ENCODE measurements around the gene CD27. TPM values are rescaled to one million over a fixed set of nuclear protein-coding genes. Genes with fewer than 3 reads are reported as not detected.

CD27 gene
- total and polyA plus RNA-seq, 8 donors: 1.2 to 3.2 (median 2.2) TPM

DNA sequence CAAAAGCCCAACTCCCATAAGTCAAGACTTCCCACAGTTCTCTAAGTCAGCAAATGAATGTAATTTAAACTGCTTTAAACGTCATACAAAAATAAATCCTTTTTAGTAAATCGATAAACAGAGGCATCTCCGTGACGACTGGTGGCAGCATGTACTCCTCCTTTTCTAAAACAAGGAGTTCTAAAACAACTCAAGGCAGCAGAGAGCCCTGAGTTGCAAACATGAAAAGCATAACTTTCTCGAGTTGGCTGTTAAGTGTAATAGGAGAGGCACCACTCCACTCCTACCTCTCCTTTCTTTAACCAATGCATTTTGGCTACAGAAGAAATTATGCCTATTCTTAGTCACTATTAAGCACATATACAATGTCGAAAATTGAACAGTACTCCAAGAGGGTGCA, 38.8 kb upstream of the CD27 start:
- Histone ChIP-seq H3K27ac (no peak overlapping the region), H3K4me1 (no peaks in the 10 kb centered on the region), H3K27me3 (no peaks in the 10 kb centered on the region), H3K9me3 (no peaks in the 10 kb centered on the region), H3K36me3 (no peaks in the 10 kb centered on the region), H3K4me3 (no peak overlapping the region)
- DNase-seq: no peak
- peak; percentile 93 for ATAC-seq
- TF ChIP-seq, protein P1, sequence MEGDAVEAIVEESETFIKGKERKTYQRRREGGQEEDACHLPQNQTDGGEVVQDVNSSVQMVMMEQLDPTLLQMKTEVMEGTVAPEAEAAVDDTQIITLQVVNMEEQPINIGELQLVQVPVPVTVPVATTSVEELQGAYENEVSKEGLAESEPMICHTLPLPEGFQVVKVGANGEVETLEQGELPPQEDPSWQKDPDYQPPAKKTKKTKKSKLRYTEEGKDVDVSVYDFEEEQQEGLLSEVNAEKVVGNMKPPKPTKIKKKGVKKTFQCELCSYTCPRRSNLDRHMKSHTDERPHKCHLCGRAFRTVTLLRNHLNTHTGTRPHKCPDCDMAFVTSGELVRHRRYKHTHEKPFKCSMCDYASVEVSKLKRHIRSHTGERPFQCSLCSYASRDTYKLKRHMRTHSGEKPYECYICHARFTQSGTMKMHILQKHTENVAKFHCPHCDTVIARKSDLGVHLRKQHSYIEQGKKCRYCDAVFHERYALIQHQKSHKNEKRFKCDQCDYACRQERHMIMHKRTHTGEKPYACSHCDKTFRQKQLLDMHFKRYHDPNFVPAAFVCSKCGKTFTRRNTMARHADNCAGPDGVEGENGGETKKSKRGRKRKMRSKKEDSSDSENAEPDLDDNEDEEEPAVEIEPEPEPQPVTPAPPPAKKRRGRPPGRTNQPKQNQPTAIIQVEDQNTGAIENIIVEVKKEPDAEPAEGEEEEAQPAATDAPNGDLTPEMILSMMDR (IDR thresholded peaks at IDR 0.05): no peak
- intact Hi-C loops (cut with DNase I): no loop called here

DNA sequence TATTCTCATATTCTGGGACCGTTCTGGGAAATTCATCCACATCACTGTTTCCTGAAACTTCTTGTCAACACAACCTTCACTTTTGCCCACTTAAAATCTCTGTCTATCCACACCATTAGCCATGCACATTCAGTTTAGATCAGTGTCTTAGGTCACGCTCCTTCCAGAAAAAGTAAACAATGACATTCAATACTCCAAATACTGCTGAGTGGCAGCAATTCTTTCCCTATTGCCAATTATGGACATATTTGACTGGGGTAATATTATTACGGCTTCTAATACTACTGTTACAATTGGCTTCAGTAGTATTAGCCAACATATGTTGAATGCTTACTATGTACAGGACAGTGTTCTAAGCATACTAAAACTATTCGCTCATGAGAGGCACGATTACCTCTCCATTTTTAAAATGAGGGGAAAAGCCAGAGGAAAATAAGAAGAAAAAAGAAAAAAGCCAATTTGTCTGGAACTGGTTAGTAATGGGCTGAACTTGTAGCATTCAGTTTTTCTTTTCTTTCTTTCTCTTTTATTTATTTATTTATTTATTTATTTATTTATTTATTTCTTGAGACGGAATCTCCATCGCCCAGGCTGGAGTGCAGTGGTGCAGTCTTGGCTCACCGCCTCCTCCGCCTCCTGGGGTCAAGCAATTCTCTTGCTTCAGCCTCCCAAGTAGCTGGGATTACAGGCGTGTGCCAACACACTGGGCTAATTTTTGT, 37.4 kb upstream of the CD27 start:
- Histone ChIP-seq H3K9me3 (no peaks in the 10 kb centered on the region), H3K4me1 (no peaks in the 10 kb centered on the region), H3K27me3 (no peaks in the 10 kb centered on the region), H3K36me3 (no peaks in the 10 kb centered on the region), H3K27ac (no peak overlapping the region), H3K4me3 (no peak overlapping the region)
- ATAC-seq: no peak
- TF ChIP-seq, protein P1 (IDR thresholded peaks at IDR 0.05): no peak
- intact Hi-C loops (cut with DNase I): no loop called here
- no peak for DNase-seq

DNA sequence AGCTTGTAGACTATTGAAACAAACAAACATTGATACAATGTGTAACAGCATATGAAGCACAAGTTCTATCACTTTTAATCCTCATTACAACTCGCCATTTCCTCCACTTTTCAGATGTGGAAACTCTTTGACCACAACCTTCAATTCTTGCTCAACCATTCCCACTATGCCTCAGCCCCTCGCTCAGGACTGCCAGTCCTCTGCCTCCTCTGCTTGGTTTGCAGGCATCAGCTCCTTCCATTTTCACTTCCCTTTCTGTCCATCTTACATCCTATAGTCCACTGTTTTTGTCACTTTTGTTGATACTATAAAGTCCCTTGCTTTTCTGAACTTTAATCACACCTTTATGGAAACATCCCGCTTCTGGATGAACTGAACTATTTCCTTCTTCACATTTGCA, 28.2 kb upstream of the CD27 start:
- peak; percentile 73 for ATAC-seq
- intact Hi-C loops (cut with DNase I): no loop called here

GRCh38 chr12:6418796-6419195, 26.0 kb upstream of the CD27 start:
- H3K36me3 ChIP-seq: peaks cover 0 to 8% of the 10 kb centered on the region in 2 donors
- no peak overlapping the region for H3K27ac ChIP-seq
- no peak overlapping the region for H3K4me3 ChIP-seq
- intact Hi-C loops (cut with DNase I): no loop called here
- no peak for ATAC-seq
- no peaks in the 10 kb centered on the region for H3K9me3 ChIP-seq
- peaks cover 9 to 34% of the 10 kb centered on the region in 2 donors for H3K4me1 ChIP-seq
- TF ChIP-seq, protein P1 (IDR thresholded peaks at IDR 0.05): no peak
- H3K27me3 ChIP-seq: no peaks in the 10 kb centered on the region
- no peak for DNase-seq

More for the DNA sequence above, 28.2 kb upstream of the CD27 start:
- DNase-seq: no peak
- no peaks in the 10 kb centered on the region for H3K9me3 ChIP-seq
- H3K4me1 ChIP-seq: peaks cover 5 to 28% of the 10 kb centered on the region in 2 donors
- no peaks in the 10 kb centered on the region for H3K27me3 ChIP-seq
- TF ChIP-seq, protein P1 (IDR thresholded peaks at IDR 0.05): no peak
- H3K36me3 ChIP-seq: peaks cover 0 to 8% of the 10 kb centered on the region in 2 donors
- H3K27ac ChIP-seq: peak overlapping the region in 1 of 2 donors; percentile 13
- H3K4me3 ChIP-seq: no peak overlapping the region

DNA sequence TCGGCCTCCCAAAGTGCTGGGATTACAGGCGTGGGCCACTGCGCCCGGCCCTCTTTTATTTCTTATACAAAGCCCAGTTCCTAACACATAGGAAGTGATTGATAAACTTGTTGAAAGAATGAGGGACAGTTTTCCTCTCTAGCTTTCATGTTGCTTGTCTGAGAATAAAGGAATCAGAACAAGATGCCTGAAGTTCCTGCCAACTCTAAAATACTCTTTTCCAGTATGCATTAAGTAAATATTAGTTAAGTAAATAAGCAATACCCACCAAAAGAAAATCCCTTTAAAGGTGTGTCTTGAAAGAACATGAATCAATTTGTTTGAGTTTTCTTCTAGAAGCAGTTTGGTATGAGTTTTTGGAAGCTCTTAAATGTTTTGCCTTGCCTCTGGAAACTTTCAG, 24.4 kb upstream of the CD27 start:
- H3K27ac ChIP-seq: peak overlapping the region in 1 of 2 donors; percentile 13
- peaks cover 0 to 4% of the 10 kb centered on the region in 2 donors for H3K36me3 ChIP-seq
- intact Hi-C loops (cut with DNase I): loop anchor here in 1 of 2 donors (5.0 to 10.0 kb wide), 2 partner anchors 47 to 114 kb away; partner anchors contain the start of gene GAPDH
- H3K9me3 ChIP-seq: no peaks in the 10 kb centered on the region
- H3K4me3 ChIP-seq: no peak overlapping the region
- H3K27me3 ChIP-seq: no peaks in the 10 kb centered on the region
- H3K4me1 ChIP-seq: peaks cover 10 to 35% of the 10 kb centered on the region in 2 donors
- TF ChIP-seq, protein P1 (IDR thresholded peaks at IDR 0.05): no peak
- no peak for DNase-seq
- ATAC-seq: no peak

Measured in left lung (tissue), 10 donors.